ENCODE results near the gene CCDC33.

Gene CCDC33

DNA sequence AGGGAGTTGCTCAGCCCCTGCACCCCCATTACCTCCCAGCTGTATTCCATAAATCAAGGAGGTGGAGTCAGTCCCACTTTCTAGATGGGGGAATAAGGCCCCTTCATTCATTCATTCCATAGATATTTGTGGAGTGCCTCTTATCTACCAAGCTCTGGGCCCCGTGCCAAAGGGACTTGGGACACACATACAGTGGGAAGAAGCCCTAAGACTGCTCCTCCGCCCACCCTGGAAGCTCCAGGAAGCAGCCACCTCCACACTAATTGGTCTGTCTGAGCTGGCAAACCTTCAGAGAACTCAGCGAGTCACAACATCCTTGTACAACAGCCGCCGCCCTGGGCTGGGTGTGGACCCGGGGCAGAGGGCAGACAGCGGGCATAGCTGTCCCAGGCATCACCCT lies 40.0 kb upstream of the CCDC33 start:
- no peak overlapping the region for H3K27ac ChIP-seq

DNA sequence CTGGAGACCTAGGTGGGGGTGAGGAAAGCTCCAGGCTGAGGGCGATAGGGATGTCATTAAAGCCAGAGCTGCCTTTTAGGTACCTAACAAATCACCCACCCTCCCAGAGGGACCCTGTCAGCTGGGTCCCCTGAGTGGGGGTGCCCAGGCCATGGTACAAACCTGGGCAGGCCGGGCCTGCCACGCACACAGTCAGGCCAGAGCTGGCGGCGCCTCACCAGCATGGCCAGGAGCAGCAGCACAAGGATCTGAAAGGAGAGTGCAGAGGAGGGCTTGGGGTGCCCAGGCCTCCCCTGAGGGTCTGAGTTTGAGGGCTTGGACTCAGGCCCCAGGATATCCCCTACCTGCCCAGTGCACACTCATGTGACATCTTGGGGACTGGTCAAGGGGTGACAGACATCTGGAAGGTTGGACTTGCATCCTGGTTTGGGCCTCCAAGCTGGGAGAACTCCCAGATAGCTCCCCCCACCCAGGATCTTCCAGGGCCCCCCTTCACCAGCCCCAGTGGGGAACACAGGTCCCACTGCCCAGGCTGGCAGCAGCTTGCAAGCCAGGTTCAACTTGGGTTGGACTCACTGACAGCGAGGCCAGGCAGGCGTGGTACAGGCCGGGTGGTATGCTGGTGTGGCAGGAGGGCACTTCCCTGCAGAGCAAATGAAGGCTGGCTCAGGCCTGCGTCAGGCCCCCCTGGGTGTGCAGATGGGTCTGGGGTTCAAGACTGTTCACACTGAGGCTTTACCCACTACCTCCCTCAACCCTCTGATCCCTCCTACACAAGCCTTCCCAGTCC lies 38.8 kb upstream of the CCDC33 start:
- TF ChIP-seq, protein P1, sequence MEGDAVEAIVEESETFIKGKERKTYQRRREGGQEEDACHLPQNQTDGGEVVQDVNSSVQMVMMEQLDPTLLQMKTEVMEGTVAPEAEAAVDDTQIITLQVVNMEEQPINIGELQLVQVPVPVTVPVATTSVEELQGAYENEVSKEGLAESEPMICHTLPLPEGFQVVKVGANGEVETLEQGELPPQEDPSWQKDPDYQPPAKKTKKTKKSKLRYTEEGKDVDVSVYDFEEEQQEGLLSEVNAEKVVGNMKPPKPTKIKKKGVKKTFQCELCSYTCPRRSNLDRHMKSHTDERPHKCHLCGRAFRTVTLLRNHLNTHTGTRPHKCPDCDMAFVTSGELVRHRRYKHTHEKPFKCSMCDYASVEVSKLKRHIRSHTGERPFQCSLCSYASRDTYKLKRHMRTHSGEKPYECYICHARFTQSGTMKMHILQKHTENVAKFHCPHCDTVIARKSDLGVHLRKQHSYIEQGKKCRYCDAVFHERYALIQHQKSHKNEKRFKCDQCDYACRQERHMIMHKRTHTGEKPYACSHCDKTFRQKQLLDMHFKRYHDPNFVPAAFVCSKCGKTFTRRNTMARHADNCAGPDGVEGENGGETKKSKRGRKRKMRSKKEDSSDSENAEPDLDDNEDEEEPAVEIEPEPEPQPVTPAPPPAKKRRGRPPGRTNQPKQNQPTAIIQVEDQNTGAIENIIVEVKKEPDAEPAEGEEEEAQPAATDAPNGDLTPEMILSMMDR (IDR thresholded peaks at IDR 0.05) = no peak
- no peak for TF ChIP-seq ZFX (IDR thresholded peaks at IDR 0.05; ENCODE audit: borderline replicate concordance)
- H3K27ac ChIP-seq = no peak overlapping the region

More for the DNA sequence above, 40.0 kb upstream of the CCDC33 start:
- TF ChIP-seq, protein P1 (IDR thresholded peaks at IDR 0.05) = no peak
- TF ChIP-seq ZFX (IDR thresholded peaks at IDR 0.05; ENCODE audit: borderline replicate concordance) = no peak

DNA sequence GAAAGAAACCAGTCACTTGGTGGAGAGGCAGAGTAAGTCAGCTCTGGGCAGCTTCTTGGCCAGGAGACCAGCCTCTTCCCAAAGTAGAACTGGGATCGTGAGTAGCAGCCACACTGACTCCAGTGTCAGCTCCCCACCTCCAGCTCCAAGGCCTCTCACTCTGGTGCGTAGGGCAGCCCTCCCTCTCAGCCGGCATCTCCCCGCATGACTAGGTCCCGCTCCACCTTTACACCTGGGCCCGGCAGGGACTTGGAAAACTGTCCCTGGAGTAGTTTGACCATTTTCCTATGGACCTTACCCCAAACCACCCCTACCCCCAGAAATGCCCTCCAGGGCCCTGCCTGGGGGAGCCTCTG lies 36.9 kb upstream of the CCDC33 start:
- no peak overlapping the region for H3K27ac ChIP-seq
- TF ChIP-seq, protein P1 (IDR thresholded peaks at IDR 0.05) = no peak
- TF ChIP-seq ZFX (IDR thresholded peaks at IDR 0.05; ENCODE audit: borderline replicate concordance) = no peak

DNA sequence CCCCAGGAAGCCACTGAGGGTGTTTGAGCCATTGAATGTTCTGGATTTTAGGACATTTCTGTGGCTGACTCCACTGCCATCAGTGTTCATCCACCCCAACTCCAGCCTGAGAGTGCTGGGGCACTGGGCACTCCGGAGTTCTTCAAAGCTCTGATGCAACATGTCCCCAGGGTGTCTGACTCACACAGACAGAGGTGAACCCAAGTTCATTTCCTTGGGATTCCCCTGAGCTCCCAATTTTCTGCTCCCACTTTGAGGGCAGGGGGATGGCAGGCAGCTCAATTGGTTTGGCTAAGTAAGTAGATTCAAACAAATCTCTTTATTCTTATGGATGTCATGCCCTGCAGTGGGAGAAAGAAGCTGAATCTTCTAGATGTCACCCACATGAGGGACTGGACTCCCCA lies 35.7 kb upstream of the CCDC33 start:
- TF ChIP-seq, protein P1 (IDR thresholded peaks at IDR 0.05) = no peak
- TF ChIP-seq ZFX (IDR thresholded peaks at IDR 0.05; ENCODE audit: borderline replicate concordance) = no peak
- no peak overlapping the region for H3K27ac ChIP-seq

DNA sequence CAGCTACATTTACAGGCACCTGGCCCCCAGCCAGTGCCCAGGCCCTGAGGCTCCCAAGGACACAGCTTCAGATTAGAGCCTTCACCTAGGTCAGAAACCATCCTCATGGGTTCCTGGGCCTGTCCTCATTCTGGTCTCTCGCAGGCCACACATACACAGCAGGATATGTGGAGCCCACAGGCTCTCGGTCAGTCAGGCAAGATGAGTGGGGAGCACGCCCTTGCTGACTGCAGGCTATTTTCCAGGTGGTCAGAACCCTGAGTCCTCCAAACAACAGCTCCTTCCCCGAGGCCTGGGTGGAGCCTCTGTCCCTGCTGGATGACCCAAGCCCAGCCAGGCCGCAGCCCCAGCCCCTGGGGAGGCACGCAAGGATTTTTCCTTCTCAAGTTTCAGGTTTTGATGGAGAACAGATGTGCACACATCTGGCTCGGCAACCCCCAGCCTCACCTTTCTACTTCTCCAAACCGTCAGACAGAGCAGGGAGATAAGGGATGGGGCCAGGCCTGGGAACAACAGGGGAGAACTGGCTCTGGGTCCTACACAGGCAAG lies 35.2 kb upstream of the CCDC33 start:
- no peak overlapping the region for H3K27ac ChIP-seq
- TF ChIP-seq, protein P1 (IDR thresholded peaks at IDR 0.05) = no peak
- no peak for TF ChIP-seq ZFX (IDR thresholded peaks at IDR 0.05; ENCODE audit: borderline replicate concordance)

DNA sequence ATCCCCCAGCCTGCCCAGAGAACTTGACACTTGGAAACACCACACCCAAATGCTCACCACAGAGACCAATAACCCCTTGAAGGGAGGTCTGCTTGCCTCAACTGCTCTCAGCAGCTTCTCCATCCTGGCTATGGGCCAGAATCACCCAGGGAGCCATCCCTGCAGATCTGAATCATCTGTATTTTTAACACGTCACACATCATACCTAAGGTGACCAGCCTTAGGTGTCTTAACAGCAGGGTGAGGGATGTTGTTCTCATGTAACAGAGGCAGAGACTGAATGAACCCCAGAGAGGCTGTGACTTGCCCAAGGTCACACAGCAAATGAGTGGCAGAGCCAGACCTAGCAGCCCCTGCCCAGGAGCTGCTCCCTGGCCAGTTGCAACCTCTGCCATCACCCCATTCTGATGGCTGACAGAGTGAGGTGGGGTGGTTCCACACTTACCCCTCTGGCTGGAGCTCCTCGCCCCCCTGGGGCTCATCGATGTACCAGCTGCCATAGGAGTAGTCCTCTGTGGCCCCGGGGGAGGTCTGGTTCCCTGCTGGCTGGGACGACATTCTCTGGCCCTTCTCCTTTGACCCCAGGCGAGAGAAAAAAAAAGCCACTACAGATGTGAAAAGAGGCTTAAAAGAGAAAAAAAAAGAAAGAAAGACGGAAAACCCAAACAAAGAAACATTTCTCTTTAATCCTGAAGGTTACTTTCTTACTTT lies 34.3 kb upstream of the CCDC33 start:
- no peak for TF ChIP-seq ZFX (IDR thresholded peaks at IDR 0.05; ENCODE audit: borderline replicate concordance)
- TF ChIP-seq, protein P1 (IDR thresholded peaks at IDR 0.05) = no peak
- no peak overlapping the region for H3K27ac ChIP-seq
